Duodenal mucosa (tissue), 2 donors: ENCODE results near the gene BRPF3.

Experiments used
- H3K27ac ChIP-seq: one replicate; pipeline ENCODE4 v1.7.0; 2013; ENCODE audit warnings: low read depth, low read length
- H3K27me3 ChIP-seq, 2 donors: one replicate each; pipeline ENCODE4 v1.7.0; 2013; ENCODE audit warnings: low read length in 2 of 2, control low read depth in 1 of 2; ENCODE audit not compliant: insufficient read depth in 2 of 2, control insufficient read depth in 1 of 2
- H3K36me3 ChIP-seq, 2 donors: one replicate each; pipeline ENCODE4 v1.7.0; 2013; ENCODE audit warnings: low read length in 2 of 2, control low read depth in 1 of 2; ENCODE audit not compliant: insufficient read depth in 2 of 2, control insufficient read depth in 1 of 2
- H3K4me1 ChIP-seq, 2 donors: one replicate each; pipeline ENCODE4 v1.7.0; 2013; ENCODE audit warnings: low read length in 2 of 2, control low read depth in 1 of 2; ENCODE audit not compliant: insufficient read depth in 2 of 2, control insufficient read depth in 1 of 2
- H3K4me3 ChIP-seq, 2 donors: one replicate each; pipeline ENCODE4 v1.7.0; 2013; ENCODE audit warnings: low read length in 2 of 2, low read depth in 1 of 2
- H3K9ac ChIP-seq, 2 donors: one replicate each; pipeline ENCODE4 v1.7.0; 2013; ENCODE audit warnings: low read length in 2 of 2, low read depth in 1 of 2
- H3K9me3 ChIP-seq, 2 donors: one replicate each; pipeline ENCODE4 v1.7.0; 2013; ENCODE audit warnings: low read length in 2 of 2, control low read depth in 1 of 2; ENCODE audit not compliant: control insufficient read depth in 1 of 2

The BRPF3 gene

DNA sequence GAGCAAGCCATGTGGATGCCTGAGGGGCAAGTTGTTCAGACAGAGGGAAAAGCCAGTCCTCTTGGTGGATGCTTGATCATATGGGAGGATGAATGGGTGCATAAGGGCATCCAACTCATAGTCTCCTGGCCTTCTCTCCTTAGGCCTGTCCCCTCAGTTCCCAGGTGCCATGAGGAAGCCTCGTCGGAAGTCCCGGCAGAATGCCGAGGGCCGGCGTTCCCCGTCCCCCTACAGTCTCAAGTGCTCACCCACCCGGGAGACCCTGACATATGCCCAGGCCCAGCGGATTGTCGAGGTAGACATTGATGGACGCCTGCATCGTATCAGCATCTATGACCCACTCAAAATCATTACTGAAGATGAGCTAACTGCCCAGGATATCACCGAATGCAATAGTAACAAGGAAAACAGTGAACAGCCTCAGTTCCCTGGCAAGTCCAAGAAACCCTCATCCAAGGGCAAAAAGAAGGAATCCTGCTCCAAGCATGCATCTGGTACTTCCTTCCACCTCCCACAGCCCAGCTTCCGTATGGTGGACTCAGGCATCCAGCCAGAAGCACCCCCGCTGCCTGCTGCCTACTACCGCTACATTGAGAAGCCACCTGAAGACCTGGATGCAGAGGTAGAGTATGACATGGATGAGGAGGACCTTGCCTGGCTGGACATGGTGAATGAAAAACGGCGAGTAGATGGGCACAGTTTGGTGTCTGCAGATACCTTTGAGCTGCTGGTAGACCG lies 3.8 kb downstream of the BRPF3 start:
- H3K4me1 ChIP-seq, result peaks cover 18 to 39% of the 10 kb centered on the region in 2 donors
- H3K4me3 ChIP-seq, result no peak overlapping the region
- H3K27ac ChIP-seq, result no peak overlapping the region
- no peaks in the 10 kb centered on the region for H3K27me3 ChIP-seq
- H3K9ac ChIP-seq, result no peak overlapping the region
- peaks cover 20 to 51% of the 10 kb centered on the region in 2 donors for H3K36me3 ChIP-seq
- no peaks in the 10 kb centered on the region for H3K9me3 ChIP-seq

DNA sequence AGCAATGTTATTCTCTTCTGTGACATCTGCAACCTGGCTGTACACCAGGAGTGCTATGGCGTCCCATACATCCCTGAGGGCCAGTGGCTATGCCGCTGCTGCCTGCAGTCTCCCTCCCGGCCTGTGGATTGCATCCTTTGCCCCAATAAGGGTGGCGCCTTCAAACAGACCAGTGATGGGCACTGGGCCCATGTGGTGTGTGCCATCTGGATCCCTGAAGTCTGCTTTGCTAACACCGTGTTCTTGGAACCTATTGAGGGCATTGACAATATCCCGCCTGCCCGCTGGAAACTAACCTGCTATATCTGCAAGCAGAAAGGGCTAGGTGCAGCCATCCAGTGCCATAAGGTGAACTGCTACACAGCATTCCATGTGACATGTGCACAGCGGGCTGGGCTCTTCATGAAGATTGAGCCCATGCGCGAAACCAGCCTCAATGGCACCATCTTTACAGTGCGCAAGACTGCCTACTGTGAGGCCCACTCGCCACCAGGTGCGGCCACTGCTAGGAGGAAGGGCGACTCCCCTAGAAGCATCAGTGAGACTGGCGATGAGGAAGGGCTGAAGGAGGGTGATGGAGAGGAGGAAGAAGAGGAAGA lies 4.6 kb downstream of the BRPF3 start:
- H3K27me3 ChIP-seq, result no peaks in the 10 kb centered on the region
- H3K4me3 ChIP-seq, result no peak overlapping the region
- peaks cover 21 to 59% of the 10 kb centered on the region in 2 donors for H3K36me3 ChIP-seq
- no peaks in the 10 kb centered on the region for H3K9me3 ChIP-seq
- H3K4me1 ChIP-seq, result peaks cover 18 to 39% of the 10 kb centered on the region in 2 donors
- H3K27ac ChIP-seq, result no peak overlapping the region
- no peak overlapping the region for H3K9ac ChIP-seq

DNA sequence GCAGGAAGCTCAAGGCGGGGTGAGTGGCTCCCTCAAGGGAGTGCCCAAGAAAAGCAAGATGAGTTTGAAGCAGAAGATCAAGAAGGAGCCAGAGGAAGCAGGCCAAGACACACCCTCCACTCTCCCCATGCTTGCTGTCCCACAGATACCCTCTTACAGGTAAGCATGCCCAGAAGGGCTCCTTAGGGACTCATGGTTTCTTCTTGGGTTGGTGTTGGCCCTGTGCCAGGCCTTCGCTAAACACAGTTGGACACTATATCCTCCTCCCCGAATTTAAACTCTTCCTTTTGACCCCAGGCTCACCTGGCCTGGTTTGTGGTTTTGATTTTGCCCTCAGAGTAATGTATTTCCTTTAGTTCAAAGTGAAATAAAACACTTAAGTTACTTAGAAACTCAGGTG lies 5.1 kb downstream of the BRPF3 start:
- H3K4me1 ChIP-seq, result peaks cover 18 to 39% of the 10 kb centered on the region in 2 donors
- H3K36me3 ChIP-seq, result peaks cover 23 to 64% of the 10 kb centered on the region in 2 donors
- H3K27ac ChIP-seq, result no peak overlapping the region
- no peak overlapping the region for H3K4me3 ChIP-seq
- H3K9ac ChIP-seq, result no peak overlapping the region
- no peaks in the 10 kb centered on the region for H3K9me3 ChIP-seq
- H3K27me3 ChIP-seq, result no peaks in the 10 kb centered on the region

DNA sequence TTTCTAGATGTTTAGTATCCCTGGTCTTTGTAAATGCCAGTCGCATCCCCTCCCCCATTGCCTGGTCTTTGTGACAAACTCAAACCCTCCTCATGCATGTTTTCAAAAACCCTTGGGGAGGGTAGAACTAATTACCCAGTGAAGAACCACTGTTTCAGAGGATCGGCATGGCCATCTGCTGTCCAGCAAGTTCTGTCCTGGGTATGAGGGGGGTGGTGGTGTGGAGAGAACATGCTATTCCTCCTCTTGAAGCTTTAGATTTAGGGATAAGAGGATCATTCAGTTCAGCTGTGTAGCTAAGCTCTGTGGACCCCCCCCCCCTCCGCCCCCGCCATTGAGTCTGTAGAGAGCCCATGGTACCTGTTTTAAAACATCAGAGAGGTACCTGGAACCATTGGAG lies 5.6 kb downstream of the BRPF3 start:
- H3K27me3 ChIP-seq, result no peaks in the 10 kb centered on the region
- no peak overlapping the region for H3K4me3 ChIP-seq
- H3K27ac ChIP-seq, result no peak overlapping the region
- H3K4me1 ChIP-seq, result peaks cover 18 to 39% of the 10 kb centered on the region in 2 donors
- no peak overlapping the region for H3K9ac ChIP-seq
- H3K36me3 ChIP-seq, result peaks cover 27 to 67% of the 10 kb centered on the region in 2 donors
- no peaks in the 10 kb centered on the region for H3K9me3 ChIP-seq

DNA sequence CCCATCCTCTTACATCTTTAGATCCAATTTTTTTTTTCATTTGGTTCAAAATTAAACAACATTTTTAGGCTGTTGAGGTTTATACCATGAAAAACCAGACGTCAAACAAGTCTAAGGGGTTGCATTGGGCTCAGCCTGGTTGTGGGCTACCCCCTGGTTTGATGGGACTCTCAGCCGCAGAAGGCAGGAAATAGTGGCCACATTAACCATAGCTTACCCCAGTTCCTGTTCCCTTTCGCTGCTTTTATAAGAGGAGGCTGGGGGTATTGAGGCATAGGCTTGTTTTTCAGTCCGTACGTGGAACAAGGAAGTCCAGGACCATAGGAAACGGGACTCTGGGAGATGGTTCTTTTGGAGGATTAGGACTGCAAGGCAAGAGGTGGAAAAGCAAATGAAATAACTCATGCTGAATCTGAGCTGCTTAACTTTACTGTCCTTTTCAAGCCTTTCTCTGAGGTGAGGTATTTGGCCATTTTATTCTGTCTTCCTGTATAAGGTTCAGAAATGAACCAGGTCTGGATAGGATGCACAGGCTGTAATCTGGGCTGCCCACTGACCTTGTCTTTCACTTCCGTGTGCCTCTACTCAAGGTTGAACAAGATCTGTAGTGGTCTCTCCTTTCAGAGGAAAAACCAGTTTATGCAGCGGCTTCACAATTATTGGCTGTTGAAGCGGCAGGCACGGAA lies 7.7 kb downstream of the BRPF3 start:
- no peaks in the 10 kb centered on the region for H3K27me3 ChIP-seq
- peaks cover 39 to 88% of the 10 kb centered on the region in 2 donors for H3K36me3 ChIP-seq
- no peak overlapping the region for H3K27ac ChIP-seq
- no peak overlapping the region for H3K9ac ChIP-seq
- peak overlapping the region in 1 of 2 donors; percentile 2 for H3K4me3 ChIP-seq
- H3K4me1 ChIP-seq, result peaks cover 7 to 30% of the 10 kb centered on the region in 2 donors
- no peaks in the 10 kb centered on the region for H3K9me3 ChIP-seq

DNA sequence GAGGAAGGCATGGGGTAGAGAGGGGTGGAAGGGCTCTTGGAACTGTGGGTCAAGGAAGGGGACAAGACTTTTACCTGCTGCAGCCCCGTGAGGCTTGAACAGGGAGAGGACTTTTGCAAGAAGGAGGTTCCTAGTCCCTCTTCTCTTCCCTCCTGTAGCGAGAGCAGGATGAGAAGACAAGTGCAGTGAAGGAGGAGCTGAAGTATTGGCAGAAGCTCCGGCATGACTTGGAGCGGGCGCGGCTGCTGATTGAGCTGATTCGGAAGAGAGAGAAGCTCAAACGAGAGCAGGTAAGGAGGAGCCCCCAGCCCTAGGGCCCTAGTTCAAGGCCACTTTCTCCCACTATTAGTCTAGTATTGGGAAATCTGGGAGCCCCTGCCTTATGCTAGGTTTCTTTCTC lies 10.6 kb downstream of the BRPF3 start:
- Histone ChIP-seq H3K4me3 (no peak overlapping the region), H3K9ac (no peak overlapping the region), H3K4me1 (peaks cover 25 to 38% of the 10 kb centered on the region in 2 donors), H3K9me3 (no peaks in the 10 kb centered on the region), H3K36me3 (peaks cover 49 to 94% of the 10 kb centered on the region in 2 donors), H3K27me3 (no peaks in the 10 kb centered on the region), H3K27ac (no peak overlapping the region)

DNA sequence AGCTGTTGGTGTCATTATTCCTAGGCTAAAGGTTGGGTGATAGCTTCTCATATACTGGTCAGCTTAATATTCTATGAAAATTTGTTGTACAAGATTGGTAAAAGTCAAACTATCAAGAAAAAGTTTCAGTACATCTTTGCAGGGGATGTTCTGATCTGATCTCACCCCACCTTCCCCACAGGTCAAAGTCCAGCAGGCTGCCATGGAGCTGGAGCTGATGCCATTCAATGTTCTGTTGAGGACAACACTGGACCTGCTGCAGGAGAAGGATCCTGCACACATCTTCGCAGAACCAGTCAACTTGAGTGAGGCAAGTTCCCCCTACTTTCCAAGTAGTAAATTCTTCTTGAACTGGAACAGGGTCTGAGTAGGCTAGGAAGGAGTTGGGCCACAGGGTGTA lies 13.1 kb downstream of the BRPF3 start:
- H3K27ac ChIP-seq, result no peak overlapping the region
- peak overlapping the region; percentile 13 to 24 for H3K4me3 ChIP-seq
- no peak overlapping the region for H3K9ac ChIP-seq
- H3K4me1 ChIP-seq, result peaks cover 18 to 19% of the 10 kb centered on the region in 2 donors
- H3K36me3 ChIP-seq, result peaks cover 53 to 92% of the 10 kb centered on the region in 2 donors
- no peaks in the 10 kb centered on the region for H3K9me3 ChIP-seq
- H3K27me3 ChIP-seq, result no peaks in the 10 kb centered on the region

DNA sequence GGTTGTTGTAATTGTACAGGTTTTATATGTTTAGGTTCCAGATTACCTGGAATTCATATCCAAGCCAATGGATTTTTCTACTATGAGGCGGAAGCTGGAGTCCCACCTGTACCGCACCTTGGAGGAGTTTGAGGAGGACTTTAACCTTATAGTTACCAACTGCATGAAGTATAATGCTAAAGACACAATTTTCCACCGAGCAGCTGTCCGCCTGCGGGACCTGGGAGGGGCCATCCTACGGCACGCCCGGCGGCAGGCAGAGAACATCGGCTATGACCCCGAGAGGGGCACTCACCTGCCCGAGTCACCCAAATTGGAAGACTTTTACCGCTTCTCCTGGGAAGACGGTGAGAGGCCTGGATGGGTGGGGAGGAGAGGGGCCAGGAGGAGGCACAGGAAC lies 13.6 kb downstream of the BRPF3 start:
- H3K27me3 ChIP-seq, result no peaks in the 10 kb centered on the region
- no peak overlapping the region for H3K27ac ChIP-seq
- H3K9me3 ChIP-seq, result no peaks in the 10 kb centered on the region
- H3K9ac ChIP-seq, result peak overlapping the region in 1 of 2 donors; percentile 23
- H3K4me3 ChIP-seq, result peak overlapping the region; percentile 13 to 24
- peaks cover 16 to 18% of the 10 kb centered on the region in 2 donors for H3K4me1 ChIP-seq
- peaks cover 53 to 90% of the 10 kb centered on the region in 2 donors for H3K36me3 ChIP-seq

DNA sequence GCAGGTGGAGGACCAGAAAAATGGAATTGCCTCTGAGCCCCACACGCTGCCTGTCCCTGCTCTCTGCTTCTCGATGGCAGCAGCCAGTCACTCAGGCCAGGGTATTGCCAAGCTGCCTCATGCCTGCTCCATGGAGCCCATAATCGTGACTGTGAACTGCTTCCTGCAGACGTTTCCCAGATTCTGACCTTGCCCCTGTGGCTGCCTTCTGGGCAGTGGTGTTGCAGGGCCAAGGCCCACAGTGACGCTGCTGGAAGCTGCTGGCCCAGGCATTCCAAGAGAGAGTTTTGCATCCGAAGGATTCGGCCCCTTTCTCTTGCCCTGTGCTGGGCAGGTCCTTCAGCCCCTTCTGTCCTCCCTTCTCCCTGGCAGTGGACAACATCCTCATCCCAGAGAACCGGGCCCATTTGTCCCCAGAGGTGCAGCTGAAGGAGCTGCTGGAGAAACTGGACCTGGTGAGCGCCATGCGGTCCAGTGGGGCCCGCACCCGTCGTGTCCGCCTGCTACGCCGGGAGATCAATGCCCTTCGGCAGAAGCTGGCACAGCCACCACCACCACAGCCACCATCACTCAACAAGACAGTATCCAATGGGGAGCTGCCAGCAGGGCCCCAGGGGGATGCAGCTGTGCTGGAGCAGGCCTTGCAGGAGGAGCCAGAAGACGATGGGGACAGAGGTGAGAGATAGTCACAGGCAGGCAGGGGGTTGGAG lies 14.5 kb downstream of the BRPF3 start:
- Histone ChIP-seq H3K4me1 (peaks cover 16 to 22% of the 10 kb centered on the region in 2 donors), H3K4me3 (peak overlapping the region in 1 of 2 donors; percentile 13), H3K27me3 (no peaks in the 10 kb centered on the region), H3K9ac (no peak overlapping the region), H3K36me3 (peaks cover 61 to 90% of the 10 kb centered on the region in 2 donors), H3K27ac (no peak overlapping the region), H3K9me3 (no peaks in the 10 kb centered on the region)
